Activated CD4-positive, CD25-positive, alpha-beta regulatory T cell (primary cell): ENCODE data around the gene GSC2.

Experiments
- DNase-seq, 4 experiments: peaks; one replicate each; lab custom pipeline; 2025; lab: John Stamatoyannopoulos, UW

The GSC2 gene

GRCh38 chr22:19149991-19150390 lies at the start of gene GSC2:
Gene GSC2, minus strand, starts transcription at chr22:19150292. Its CDS starts 9 bp downstream, at chr22:19150283.
- DNase-seq = no peak

GRCh38 chr22:19199479-19199878 lies 49.4 kb upstream of the GSC2 start:
- DNase-seq = no peak

- no peak for DNase-seq
These were observed 48.1 kb upstream of the GSC2 start for GRCh38 chr22:19197997-19198865.

- no peak for DNase-seq
These were observed 46.9 kb upstream of the GSC2 start for GRCh38 chr22:19196841-19197612.

GRCh38 chr22:19195796-19196731 lies 46.0 kb upstream of the GSC2 start:
- no peak for DNase-seq

- no peak for DNase-seq
These were observed 44.9 kb upstream of the GSC2 start for GRCh38 chr22:19194766-19195536.

- no peak for DNase-seq
These were observed 43.8 kb upstream of the GSC2 start for GRCh38 chr22:19193879-19194278.

- no peak for DNase-seq
These were observed 37.8 kb upstream of the GSC2 start for GRCh38 chr22:19187716-19188563.

- no peak for DNase-seq
These were observed 34.3 kb upstream of the GSC2 start for GRCh38 chr22:19184276-19184997.

- no peak for DNase-seq
These were observed 33.1 kb upstream of the GSC2 start for GRCh38 chr22:19183216-19183615.

GRCh38 chr22:19182472-19183157 lies 32.5 kb upstream of the GSC2 start:
- no peak for DNase-seq

GRCh38 chr22:19181786-19182471 lies 31.8 kb upstream of the GSC2 start:
- DNase-seq = no peak

GRCh38 chr22:19180740-19181410 lies 30.8 kb upstream of the GSC2 start:
- no peak for DNase-seq

- no peak for DNase-seq
These were observed 30.1 kb upstream of the GSC2 start for GRCh38 chr22:19180234-19180633.

GRCh38 chr22:19179497-19180048 lies 29.5 kb upstream of the GSC2 start:
- DNase-seq = no peak

- peak; percentile 54 to 78 (median 66) for DNase-seq
These were observed 28.8 kb upstream of the GSC2 start, which contains the start of gene SLC25A1 for GRCh38 chr22:19178657-19179496. Gene SLC25A1, minus strand, starts transcription at chr22:19178736. Its CDS starts 63 bp downstream, at chr22:19178673.
